ENCODE data around the gene NRP2. TPM values are rescaled to one million over a fixed set of nuclear protein-coding genes. Genes with fewer than 3 reads are reported as not detected.

Gene NRP2
- total RNA-seq, 1 donor from 2014 or later, result 22.1 TPM

DNA sequence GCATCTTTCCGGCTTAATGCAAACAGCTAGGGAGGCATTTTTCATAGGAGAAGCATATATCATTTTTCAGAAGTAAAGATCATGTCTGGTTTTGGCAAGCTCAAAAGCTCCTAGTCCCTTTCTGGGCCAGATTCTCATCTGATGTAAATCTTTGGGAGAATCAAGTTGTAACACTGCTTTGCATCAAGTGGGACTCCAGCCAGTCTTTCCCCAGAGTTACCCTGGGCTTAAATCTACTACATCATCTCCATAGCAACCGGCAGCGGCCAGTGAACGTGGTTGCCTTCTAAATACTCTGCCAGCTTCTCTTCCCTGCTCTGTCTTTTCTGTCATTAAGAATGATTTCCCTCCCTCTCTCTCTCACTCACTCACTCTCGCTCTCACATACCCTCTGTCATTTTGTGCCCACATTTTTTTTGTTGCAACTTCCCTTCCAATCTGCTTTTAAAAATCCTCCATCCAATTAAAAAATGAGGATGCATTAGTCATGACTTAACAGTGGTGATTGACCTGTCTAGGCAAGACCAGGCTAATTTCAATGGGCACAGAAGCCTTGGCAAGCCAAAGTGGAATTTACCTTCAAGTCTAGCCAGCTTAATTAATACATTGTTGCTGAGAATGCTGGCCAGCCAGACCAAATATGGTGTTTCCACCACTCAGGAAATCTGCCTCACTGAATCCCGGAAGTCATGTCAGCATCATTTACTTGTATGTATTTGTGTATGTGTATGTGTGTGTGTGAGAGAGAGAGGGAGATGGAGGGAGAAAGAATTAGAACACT lies 93.0 kb downstream of the NRP2 start:
- DNase-seq, result no peak

DNA sequence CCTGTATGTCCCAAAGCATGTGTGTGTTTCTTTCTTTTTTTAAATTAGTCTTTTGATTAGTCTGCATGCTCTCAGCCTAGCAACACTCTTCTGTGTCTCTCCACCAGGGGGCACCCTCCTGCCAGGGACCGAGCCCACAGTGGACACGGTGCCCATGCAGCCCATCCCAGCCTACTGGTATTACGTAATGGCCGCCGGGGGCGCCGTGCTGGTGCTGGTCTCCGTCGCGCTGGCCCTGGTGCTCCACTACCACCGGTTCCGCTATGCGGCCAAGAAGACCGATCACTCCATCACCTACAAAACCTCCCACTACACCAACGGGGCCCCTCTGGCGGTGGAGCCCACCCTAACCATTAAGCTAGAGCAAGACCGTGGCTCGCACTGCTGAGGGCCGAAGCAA lies 93.8 kb downstream of the NRP2 start:
- no peak for DNase-seq

DNA sequence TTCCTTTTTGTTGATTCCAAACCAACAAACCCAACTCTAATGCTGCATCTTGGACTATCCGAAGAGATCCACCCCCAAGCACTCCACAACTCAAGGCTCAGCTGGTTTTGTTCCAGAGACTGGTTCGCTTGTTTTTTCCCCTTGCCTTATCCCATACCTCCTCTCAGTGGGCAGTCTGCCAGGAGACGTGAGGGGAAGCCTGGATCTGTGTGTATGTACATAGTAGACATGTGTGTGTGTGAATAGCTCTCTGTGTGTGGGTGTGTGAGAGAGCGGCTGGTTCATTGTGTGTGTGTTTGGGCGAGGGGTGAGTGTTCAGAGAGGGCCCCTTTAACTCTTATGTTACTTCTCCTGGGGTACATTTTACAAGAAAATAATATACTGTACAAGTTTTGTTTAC lies 94.4 kb downstream of the NRP2 start:
- DNase-seq, result no peak

DNA sequence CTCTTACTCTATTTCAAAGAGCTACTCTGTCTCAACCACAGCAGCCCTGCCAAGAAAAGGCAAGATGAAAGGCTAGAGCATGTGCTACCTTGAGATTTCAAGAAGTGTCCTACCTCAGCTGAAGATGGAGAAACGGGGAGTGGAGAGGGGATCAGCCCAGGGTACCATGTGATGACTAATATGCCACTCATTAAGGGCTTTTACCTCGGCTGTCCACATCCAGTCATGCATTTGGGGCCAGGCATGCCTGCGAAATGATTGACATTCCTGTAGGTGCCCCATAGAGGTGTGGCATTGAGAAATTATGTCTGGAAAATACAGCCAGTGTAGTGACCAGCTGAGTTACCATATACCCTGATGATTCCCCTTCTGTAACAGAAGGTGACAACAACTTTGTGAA lies 96.1 kb downstream of the NRP2 start:
- no peak for DNase-seq

DNA sequence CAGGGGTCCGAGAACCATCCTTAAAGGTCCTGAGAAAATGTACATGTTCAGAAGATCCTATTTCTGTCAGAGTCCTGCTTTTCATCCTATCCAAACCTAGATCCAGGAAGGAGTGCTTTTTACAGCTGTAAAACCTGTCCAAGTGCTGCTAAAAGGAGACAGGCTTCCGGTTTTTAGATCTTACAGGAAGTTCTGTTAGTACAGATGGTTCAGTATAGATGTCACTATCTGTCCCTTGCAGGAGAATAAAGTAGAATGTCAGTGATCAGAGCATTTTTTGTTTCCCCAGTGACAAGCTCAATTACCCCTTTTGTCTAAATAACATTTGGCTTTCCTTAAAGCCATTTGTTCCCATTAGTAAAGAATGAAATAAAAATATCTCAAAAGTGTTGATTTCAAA lies 98.3 kb downstream of the NRP2 start:
- no peak for DNase-seq

DNA sequence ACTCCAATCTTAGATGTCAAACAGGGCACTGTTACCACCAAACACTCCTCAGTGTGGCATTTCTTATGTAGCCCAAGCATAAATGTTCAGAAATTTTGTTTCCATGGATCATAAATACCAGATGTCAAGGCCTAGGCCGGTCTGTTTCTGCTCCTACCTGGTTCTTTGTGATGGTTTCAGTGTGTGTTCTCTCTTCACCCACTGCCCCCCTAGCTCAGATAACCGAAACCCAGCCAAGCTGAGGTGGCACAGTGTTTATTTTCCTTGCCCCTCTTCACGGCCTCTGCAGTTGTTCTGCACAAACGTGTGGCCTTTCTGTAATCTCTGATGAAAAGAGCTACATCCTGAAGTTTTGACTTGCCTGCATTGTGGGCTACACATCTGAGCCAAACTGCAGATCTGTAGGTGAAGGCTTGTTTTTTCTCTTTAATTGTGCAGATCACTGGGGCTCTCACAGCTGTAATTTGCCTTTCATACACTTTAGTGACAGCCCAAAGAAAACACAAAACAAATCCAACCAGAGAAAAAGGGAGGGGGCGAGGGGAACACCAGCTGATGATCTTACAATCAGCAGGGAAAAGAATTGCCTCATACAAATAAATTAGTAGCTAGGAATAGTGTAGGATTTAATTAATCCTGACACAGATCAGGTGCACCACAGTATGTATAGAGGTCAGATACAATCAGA lies 99.1 kb downstream of the NRP2 start:
- no peak for DNase-seq

DNA sequence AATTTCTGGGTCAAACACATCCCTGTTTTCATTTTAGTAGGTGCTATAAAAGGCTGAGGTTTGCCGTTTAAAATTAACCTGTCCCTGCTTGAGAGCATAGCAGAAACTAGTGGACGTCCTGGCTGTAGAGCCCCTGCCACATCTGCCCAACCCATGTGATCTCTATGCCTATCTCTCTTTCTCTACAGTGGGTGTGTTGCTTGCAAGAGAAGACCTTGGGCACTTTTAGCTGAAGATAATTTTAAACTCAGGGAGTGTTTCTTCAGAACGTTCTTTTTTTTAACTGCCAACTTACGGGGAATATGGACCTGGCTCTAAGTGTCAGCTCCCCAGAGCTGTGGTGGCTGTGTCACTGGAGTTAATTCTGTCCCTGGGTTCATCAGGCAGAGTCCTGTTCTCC lies 100.6 kb downstream of the NRP2 start:
- DNase-seq, result no peak

DNA sequence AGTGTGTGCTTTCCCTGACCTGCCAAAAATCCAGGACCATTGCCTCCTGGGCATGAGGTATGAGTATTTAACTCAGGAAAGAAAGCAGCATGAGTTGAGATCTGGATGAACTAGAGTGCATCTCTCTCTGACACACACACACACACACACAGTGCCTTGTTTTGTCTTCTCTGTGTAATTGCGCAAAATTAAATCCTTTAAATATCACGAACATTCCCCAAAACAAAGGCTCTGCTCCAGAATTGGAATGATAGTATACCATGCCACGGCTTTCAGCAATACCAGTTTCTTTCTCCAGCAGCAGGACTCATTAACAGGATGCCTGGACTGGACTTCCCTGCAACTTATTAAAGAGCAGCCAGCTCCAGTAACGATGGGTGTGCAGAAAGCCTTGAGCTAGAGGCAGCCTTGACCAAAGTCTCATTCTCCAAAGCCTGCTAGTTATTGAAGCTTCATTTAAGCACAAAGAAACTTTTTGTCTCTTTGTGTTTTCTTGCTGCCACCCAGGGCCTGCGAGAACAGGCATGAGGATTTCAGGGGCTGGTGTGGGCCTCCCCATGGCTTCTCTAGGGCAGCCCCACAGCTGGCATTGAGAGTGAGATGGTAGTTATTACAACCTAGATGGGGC lies 101.7 kb downstream of the NRP2 start:
- DNase-seq, result no peak

DNA sequence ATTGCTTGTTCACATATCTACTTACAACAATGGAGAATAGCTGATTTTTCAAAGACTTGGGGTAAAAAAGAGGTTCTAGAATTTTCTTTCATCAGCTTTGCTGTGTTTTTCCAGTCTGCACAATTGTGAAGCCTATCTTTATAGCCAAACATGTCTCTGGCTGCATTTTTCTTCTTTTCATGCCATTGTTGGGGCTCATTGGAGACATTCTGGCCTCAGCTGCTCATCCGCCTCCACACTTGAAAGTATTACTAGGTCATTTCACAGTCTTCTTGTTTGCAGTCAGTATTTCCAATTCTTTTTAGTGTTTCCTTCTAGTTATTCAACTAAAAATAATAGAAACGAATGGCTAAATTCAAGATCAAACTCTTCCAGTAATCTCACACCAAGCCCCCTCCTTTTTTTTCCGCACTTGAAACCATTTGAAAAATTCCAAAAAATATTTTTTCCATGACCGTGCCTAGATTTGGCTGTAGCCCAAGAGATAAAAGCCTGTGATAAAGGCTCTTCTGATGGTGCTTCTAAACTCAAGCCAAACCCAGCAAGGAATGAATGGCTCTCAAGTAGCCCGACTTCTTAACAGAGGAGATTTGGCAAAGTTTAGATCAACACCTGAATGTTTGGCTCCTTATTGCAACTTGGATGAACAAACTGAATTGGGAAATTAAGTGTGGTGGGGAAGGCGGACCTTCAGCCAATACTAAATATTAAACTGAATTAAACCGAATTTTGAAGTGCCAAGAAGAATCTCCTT lies 103.4 kb downstream of the NRP2 start:
- DNase-seq, result no peak

DNA sequence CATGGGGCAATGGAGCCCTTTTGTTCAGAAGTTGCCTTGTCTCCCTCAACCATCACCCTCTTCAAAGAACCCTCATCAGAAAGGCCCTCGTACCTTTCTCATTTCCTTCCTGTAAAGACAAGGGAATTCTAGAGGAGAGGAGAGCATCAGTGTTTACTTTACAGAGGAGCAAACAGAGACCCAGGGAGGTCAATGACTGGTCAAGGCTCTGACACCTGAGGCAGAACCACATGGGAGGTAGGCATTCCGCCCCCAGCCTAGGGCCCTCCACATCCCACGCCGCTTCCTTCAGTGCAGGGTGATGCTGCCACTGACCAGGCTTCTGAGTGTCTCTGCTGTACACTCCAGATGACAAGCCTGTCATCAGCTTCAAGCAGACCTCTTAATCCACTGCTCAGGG lies 104.7 kb downstream of the NRP2 start:
- DNase-seq, result no peak

DNA sequence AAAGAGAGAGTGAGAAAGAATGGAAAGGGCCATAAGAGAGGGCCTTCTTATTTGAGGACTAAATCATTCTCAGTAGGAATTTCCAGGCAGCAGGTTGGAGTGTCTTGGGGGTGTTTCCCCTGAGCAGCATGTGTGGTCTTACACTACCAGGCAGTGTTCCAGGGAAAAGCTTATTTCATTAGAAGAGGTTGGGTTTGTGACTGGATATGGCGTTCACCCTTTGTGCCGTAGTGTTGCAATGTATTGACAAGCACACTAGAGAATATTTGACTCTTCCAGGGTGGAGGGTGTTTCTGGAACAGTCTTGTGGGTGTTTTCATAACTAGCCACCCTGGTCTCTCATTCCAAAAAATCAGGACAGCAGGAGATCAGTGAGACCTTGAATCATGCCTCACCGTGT lies 105.5 kb downstream of the NRP2 start:
- no peak for DNase-seq

DNA sequence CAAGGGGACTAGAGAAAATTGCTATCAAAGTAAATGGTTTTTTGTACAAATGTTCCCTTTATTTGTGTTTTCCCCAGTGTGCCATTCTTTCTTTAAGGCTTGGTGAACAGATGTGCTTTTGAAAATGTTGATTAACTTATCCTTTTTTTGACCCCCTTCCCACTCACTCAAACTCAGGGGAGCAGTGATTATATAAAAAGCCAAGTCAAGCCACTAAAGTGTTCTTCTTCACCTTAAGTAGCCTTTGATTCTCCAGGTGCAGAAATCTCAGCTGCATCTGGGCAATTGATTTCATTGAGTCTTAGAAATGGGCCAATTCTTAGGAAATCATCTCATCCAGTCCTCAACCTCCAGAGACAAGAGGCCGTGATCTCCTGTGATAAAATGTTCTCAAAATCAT lies 107.6 kb downstream of the NRP2 start:
- DNase-seq, result no peak

DNA sequence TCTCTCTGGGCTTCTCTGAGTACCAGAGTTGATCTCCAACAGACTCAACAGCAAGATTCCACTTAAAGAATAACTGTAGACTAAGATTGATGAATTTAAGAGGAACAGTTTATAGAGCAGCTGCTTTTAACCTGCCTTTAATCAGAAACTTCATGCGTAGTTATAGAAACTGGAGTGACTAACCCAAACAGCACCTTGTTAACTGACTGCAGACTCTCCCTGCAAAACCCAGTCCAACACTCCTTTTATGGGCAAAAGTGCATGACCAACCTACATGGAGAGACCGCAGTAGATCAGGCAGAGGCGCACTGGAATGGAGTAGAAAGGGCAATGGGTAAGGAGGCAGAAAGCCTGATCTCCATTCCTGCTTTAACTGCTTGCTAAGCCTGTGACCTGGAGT lies 110.6 kb downstream of the NRP2 start:
- no peak for DNase-seq

DNA sequence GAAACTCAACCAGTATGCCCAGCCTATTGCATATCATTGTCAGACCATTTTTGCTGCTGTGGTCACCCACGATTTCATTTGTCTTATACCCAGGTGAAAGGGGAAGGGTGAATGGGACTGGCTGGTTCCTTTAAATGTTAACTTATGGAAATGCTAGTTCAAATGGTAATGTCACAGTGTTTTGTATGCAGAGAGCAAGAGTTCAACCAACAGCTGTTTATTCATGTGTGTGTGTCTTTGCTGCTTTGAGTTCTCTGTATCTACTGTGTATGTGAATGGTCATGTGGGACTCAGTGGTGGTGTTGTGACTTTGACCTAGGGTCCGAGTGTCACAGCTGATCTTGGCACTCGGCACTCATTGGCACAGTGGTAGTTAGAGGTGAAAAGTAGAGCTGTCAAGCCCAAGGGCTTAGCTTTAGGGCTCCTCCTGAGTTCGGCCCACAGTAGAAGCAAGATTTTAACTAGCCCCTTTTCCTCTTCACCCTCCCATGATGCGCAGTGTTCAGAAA lies 114.6 kb downstream of the NRP2 start:
- no peak for DNase-seq

DNA sequence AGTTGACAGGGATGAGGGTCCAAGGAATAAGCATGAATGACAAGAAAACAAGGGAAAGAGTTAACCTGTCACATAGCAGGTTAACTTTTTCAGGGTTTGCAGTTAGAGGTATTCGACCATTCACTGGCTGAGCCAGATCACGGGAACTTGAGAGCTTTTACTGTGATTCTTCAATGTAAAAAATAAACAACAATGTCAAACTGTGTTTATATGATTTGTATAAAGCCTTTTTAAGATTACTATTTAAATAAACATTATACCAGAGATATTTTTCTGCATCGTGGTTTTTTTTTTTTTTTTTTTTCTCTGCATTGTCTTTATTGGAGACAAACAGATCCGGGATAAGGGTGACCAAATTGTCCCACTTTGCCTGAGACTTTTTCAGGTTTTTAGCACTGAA lies 115.6 kb downstream of the NRP2 start:
- no peak for DNase-seq

DNA sequence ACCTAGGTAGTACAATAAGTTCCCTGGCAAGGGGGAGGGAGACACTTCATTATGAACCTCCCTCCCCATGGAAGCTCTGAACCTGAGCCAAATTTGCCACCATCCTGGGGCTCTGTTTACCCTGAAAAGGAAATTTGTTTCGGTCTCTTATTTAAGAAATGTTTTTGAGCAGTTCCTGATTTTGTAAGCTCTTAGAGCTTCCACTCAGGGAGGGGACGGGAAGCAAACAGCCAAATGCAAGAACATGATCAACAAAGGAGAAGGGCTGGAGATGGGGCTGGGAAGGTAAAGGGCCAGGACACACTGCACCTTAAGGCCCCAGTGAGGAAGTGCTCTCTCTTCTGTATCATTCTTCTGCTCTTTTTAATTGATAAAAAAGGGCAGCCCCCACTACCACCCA lies 117.9 kb downstream of the NRP2 start:
- DNase-seq, result no peak

DNA sequence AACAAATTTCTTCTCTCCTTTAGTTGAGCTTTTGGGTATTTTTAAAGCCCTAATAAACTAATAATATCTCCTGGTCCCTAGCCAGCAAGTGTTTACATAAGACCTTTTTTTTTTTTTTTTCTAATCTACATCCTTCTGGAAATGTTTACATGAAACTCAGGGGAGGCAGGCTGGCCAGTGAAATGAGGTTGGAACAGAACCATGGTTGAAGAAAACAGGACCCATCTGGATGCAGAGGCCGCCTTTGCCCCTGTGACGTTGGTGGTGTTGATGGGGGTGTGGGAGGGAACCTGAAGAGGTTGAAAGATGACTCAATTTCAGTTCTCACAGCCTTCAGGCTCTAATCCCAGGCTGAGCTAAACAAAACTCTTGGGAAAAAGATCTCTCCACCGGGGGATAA lies 118.5 kb downstream of the NRP2 start:
- DNase-seq, result no peak

DNA sequence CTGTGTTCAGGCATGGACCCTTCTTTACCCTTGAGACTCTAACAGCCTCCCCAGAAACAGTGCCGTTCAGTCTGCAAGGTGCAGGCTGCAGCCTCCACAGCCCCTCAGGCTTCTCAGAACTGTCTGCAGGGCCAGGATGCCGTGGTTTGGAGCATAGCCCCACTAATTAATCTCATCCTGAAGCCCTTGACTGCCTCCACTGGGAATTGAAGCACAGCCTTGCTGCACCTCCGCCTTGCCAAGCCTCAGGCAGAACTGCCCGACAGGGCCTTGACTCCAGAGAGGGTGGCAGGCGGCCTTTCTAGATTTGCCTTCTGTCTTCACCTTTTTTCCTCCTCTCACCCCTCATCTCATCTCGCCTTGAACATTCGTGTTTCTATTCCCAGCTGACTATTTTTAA lies 119.8 kb downstream of the NRP2 start:
- no peak for DNase-seq

DNA sequence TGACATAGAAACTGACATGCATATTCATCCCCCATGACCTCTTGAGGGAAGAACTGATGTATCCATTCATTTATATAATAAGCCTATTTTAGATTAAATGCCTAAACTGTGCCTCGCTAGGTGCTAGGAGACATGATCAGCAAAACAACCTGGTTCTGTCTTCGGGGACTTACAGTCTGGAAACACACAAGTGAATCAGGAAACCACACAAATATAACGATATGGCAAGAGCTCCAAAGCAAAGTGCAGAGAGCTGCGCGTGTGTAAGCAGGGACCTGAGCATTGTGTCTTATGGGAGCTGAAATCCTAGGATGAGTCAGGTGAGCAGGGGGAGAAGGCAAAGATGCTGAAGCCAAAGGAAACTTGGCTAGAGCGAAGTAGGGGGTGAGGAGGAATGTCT lies 120.6 kb downstream of the NRP2 start:
- no peak for DNase-seq

DNA sequence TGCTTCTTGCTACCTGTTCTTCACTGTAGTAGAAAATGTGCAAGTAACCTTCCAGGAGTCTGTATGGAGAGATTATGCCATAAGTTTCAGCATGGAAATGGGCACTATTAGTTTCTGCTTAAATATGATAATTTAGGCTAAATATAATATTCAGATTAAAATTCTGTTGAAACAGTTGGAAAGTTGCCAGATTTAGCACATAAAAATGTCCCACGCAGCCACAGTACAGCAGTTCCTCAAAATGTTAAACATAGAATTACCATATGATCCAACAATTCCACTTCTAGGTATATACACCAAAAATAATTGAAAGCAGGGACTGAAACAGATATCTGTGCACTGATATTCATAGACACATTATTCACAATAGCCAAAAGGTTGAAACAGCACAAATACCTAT lies 121.2 kb downstream of the NRP2 start:
- no peak for DNase-seq

DNA sequence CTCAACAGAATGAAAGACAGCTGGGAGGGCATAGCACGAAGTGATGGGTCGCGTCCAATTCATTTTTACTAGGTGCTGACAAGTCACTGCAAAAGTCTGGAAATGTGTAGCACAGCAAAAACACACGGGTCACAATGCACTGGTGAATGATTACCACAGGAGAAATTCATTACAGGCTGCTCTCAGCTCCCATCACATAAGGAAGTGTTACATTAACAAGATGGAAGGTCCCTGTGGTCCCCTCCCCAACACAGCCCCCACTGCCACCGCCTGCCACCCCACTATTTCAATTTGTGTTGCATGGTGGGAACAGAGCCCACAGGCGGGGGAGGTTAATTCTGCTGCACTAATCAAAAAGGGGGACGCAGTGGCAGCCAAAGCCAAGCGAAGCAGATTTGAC lies 122.8 kb downstream of the NRP2 start:
- no peak for DNase-seq

DNA sequence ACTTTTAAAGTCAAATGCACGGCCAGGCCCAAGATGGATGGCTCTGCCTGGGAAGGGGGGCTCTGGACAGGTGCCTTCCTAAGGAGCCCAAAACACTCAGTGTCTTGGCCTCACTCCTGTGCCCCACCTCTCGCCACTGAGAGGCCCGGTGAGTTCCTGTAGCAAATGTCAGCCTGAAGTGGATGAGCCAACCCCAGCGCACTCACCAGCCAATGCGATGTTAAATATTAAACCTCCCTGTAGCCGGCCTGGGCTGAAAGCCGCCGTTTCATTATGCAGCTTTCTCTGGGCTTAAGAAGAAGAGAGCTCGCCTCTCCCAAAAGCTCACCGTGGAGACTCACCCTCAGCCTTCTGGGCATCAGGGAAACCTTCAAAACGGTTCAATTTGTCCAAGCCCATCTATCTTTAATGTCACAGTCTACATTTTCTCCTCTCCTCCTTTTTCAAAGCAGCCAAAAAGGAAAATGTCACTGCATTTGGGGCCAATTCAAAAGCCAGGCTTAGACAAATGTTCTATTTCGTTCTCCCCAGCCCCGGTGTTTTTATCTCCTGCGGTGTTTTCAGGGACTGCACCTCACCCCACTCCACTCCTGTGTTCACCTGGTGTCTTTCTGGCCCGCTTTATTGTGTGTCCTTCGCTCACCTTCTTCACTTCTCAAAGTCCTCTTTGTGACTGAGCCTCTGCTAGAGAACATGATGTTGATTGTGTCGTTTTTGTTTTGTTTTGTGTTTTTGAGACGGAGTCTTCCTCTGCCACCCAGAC lies 124.0 kb downstream of the NRP2 start:
- DNase-seq, result no peak
